ENCODE results near the gene TAF1L. TPM values are rescaled to one million over a fixed set of nuclear protein-coding genes. Genes with fewer than 3 reads are reported as not detected.

TAF1L gene
- total RNA-seq, 3 donors from 2014 or later = not detected

GRCh38 chr9:32627394-32627954 lies 8.0 kb downstream of the TAF1L start:
- ATAC-seq (no peak), DNase-seq (no peak)
- Histone ChIP-seq H3K9me3 (no peaks in the 10 kb centered on the region), H3K4me1 (ENCODE audit: low read depth) (no peaks in the 10 kb centered on the region), H3K36me3 (ENCODE audit: low read depth) (no peaks in the 10 kb centered on the region), H3K4me3 (no peak overlapping the region)
- TF ChIP-seq CTCF (IDR thresholded peaks at IDR 0.05) = no peak
- intact Hi-C loops (cut with DNase I, micrococcal nuclease) = no loop called here

GRCh38 chr9:32625320-32625719 lies 10.1 kb downstream of the TAF1L start:
- H3K9me3 ChIP-seq = no peaks in the 10 kb centered on the region
- no peaks in the 10 kb centered on the region for H3K36me3 ChIP-seq (ENCODE audit: low read depth)
- DNase-seq (no peak), ATAC-seq (no peak)
- no peaks in the 10 kb centered on the region for H3K4me1 ChIP-seq (ENCODE audit: low read depth)
- no peak for TF ChIP-seq CTCF (IDR thresholded peaks at IDR 0.05)
- intact Hi-C loops (cut with DNase I, micrococcal nuclease) = no loop called here
- no peak overlapping the region for H3K4me3 ChIP-seq

- Histone ChIP-seq H3K9me3 (no peaks in the 10 kb centered on the region), H3K4me1 (ENCODE audit: low read depth) (no peaks in the 10 kb centered on the region), H3K4me3 (no peak overlapping the region), H3K36me3 (ENCODE audit: low read depth) (no peaks in the 10 kb centered on the region)
- intact Hi-C loops (cut with DNase I, micrococcal nuclease) = no loop called here
- no peak for TF ChIP-seq CTCF (IDR thresholded peaks at IDR 0.05)
- no peak for ATAC-seq
- DNase-seq = no peak
Observed at GRCh38 chr9:32622948-32623347, 12.5 kb downstream of the TAF1L start.

GRCh38 chr9:32618261-32618660 lies 17.2 kb downstream of the TAF1L start:
- no peak for TF ChIP-seq CTCF (IDR thresholded peaks at IDR 0.05)
- Histone ChIP-seq H3K9me3 (no peaks in the 10 kb centered on the region), H3K4me3 (no peak overlapping the region), H3K36me3 (ENCODE audit: low read depth) (no peaks in the 10 kb centered on the region), H3K4me1 (ENCODE audit: low read depth) (no peaks in the 10 kb centered on the region)
- DNase-seq = no peak
- intact Hi-C loops (cut with DNase I, micrococcal nuclease) = no loop called here
- no peak for ATAC-seq

- Histone ChIP-seq H3K9me3 (no peaks in the 10 kb centered on the region), H3K4me3 (no peak overlapping the region), H3K36me3 (ENCODE audit: low read depth) (no peaks in the 10 kb centered on the region), H3K4me1 (ENCODE audit: low read depth) (no peaks in the 10 kb centered on the region)
- no peak for DNase-seq
- no peak for ATAC-seq
- TF ChIP-seq CTCF (IDR thresholded peaks at IDR 0.05) = no peak
- intact Hi-C loops (cut with DNase I, micrococcal nuclease) = no loop called here
Observed at GRCh38 chr9:32606811-32607210, 28.7 kb downstream of the TAF1L start.

Data from mucosa of descending colon (tissue), 3 donors.